H1 (cell line): ENCODE results near the gene NANOS3. TPM values are rescaled to one million over a fixed set of nuclear protein-coding genes. Genes with fewer than 3 reads are reported as not detected.

ENCODE experiments used
- ATF3 ChIP-seq: IDR thresholded peaks from 2 replicates; pipeline ENCODE4 v1.6.1; 2011; ENCODE audit warnings: low read depth, mild to moderate bottlenecking, low read length; ENCODE audit not compliant: insufficient read depth
- polyA plus RNA-seq, 7 experiments: library from polyadenylated mRNA; depleted of rRNA in 3 of 7; stranded (reverse) in 5 of 7; unstranded in 2 of 7; fragments of >200 nt in 5 of 7; fragments of 200-250 nt in 2 of 7; gene quantifications; 1 replicate in 5 of 7; 2 replicates in 1 of 7; 4 replicates in 1 of 7; pipeline versions ENCODE4 v1.2.1 to v1.2.3, GENCODE V29; 2011 to 2013; ENCODE audit warnings: missing spikeins in 2 of 7, mixed read lengths in 2 of 7
- total RNA-seq: library from RNA; stranded (reverse); fragmentation: NEBNext Ultra II Directional; extraction: Animal tissue kit (Norgen Biotek cat#: 25700); gene quantifications from 2 replicates; pipeline ENCODE4 v1.2.1, GENCODE V29; 2021

The NANOS3 gene
- total and polyA plus RNA-seq, 2 of the 8 experiments (the other 6 are each of a cell fraction or from before 2014, with no cell fraction given), result 0.62 TPM; not detected in 1

GRCh38 chr19:13840305-13841085 lies 36.4 kb upstream of the NANOS3 start (continued):
- no peak for TF ChIP-seq ATF3
